Gastroesophageal sphincter (tissue), 3 donors: ENCODE results near the gene EPM2AIP1.

Experiments
- EP300 ChIP-seq: sonication (generic); formaldehyde crosslinking; IDR thresholded peaks from one replicate; pipeline ENCODE4 v1.6.1; 2017; ENCODE audit warnings: antibody characterized with exemption, mild to moderate bottlenecking
- POLR2A ChIP-seq, 2 donors: fragments of 450-650 bp; IDR thresholded peaks; one replicate each; pipeline ENCODE4 v1.6.1; 2017; ENCODE audit warnings: antibody characterized with exemption in 2 of 2, mild to moderate bottlenecking in 2 of 2, moderate library complexity in 1 of 2
- POLR2AphosphoS5 ChIP-seq: sonication (generic); formaldehyde crosslinking; IDR thresholded peaks from one replicate; pipeline ENCODE4 v1.6.1; 2017; ENCODE audit warnings: antibody characterized with exemption
- TF ChIP-seq, protein P1 (sequence below), 4 experiments: fragments of 200-600 bp in 2 of 4; fragments of 450-650 bp in 2 of 4; sonication (generic) in 1 of 4; IDR thresholded peaks; one replicate each; pipeline ENCODE4 v1.5.1; 2017 to 2019; ENCODE audit warnings: antibody characterized with exemption in 4 of 4, mild to moderate bottlenecking in 2 of 4, moderate library complexity in 2 of 4

DNA sequence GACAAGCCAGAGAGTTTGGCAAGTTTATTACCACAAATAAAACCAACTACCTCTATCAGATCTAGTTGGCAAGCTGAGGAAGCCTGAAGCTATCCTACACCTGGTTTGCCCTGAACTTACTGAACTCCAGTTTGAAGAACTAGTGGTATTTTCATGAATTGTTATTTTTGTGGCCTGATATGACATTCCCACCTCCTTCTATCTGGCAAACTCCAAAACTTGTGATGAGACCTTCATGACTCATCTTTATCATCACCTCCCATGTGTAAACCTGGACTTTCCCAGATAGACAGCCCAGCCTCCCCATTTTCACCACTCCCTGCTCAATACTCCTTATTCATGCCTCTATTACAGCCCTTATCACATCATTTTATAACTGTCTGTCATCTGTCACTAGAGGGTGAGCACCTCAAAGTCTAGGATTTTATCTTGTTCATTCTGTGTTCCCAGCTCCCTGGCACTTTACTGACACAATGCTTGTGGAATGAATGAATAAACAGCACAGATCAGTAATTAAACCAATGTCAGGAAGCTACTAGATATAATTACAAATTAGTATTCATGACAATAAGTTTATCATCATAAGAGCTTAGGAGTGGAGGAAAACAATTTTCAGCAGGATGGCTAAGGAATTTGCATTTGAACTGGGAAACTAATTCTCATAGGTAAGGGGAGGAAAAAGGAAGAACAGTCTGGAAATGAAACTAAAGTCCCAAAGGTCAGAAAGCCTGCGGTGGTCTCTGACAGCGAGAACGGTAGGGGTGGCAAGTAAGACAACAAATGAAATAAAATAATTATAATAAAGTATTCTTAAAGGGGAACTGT lies 34.9 kb downstream of the EPM2AIP1 start:
- TF ChIP-seq POLR2A (IDR thresholded peaks at IDR 0.05) (no peak), POLR2AphosphoS5 (no peak), EP300 (no peak)
- TF ChIP-seq, protein P1, sequence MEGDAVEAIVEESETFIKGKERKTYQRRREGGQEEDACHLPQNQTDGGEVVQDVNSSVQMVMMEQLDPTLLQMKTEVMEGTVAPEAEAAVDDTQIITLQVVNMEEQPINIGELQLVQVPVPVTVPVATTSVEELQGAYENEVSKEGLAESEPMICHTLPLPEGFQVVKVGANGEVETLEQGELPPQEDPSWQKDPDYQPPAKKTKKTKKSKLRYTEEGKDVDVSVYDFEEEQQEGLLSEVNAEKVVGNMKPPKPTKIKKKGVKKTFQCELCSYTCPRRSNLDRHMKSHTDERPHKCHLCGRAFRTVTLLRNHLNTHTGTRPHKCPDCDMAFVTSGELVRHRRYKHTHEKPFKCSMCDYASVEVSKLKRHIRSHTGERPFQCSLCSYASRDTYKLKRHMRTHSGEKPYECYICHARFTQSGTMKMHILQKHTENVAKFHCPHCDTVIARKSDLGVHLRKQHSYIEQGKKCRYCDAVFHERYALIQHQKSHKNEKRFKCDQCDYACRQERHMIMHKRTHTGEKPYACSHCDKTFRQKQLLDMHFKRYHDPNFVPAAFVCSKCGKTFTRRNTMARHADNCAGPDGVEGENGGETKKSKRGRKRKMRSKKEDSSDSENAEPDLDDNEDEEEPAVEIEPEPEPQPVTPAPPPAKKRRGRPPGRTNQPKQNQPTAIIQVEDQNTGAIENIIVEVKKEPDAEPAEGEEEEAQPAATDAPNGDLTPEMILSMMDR (IDR thresholded peaks at IDR 0.05) = no peak
